GM12892 (cell line): ENCODE data around the gene ASTN2.

ENCODE experiments used
- POLR2A ChIP-seq: IDR thresholded peaks from 2 replicates; pipeline ENCODE4 v1.6.1; 2011; ENCODE audit warnings: low read depth, low read length, control low read depth
- POLR2AphosphoS5 ChIP-seq: IDR thresholded peaks from 2 replicates; pipeline ENCODE4 v1.6.1; 2011; ENCODE audit warnings: low read depth, low read length, control low read depth
- TAF1 ChIP-seq: IDR thresholded peaks from 2 replicates; pipeline ENCODE4 v1.6.1; 2011; ENCODE audit warnings: low read depth, mild to moderate bottlenecking, control low read depth, low read length, borderline replicate concordance

GRCh38 chr9:116496167-116496566, 918.7 kb downstream of the ASTN2 start:
- no peak for TF ChIP-seq POLR2A
- TF ChIP-seq POLR2AphosphoS5 = no peak
- no peak for TF ChIP-seq TAF1
